HG02973 (cell line): ENCODE measurements around the gene THAP8.

ENCODE experiments used
- ATAC-seq: cut with Tn5 transposase; IDR thresholded peaks from one replicate; pipeline ENCODE4 v1.9.1; 2021; ENCODE audit warnings: moderate library complexity; ENCODE audit not compliant: unreplicated experiment

THAP8 gene

DNA sequence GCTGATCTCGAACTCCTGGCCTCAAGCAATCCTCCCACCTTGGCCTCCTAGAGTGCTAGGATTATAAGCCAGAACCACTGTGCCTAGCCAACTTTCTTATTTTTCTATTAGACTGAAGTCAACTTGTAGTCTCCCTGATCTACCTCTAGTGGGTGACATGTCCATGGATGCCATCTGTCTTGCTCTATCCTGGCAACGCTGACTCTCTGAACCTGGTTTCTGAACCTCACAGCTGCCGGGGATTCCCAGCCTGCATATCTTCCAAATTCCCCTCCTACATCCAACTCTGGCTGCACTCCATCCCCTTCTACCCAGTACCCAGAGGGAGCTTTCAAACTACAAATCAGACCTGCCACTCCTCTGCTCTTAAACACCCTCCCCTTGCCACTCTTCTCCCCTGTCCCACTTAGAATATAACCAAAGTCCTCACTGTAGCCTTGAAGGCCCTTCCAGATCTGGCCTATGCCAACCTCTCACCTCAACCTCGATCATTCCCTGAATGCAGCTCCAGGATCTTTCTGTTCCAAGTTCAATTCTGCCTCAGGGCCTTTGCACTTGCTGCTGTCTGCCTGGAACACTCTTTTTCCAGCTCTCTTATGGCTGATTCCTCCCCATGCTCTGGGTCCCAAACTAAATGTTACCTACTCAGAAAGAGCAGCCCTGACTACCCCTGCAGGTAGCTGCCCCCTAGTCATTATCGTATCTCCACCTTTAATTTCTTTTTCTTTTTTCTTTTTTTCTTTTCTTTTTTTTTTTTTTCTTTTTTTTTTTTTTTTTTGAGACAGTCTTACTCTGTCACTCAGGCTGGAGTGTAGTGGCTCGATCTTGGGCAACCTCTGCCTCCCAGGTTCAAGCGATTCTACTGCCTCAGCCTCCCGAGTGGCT is 23.6 kb downstream of the THAP8 start:
- ATAC-seq: no peak

DNA sequence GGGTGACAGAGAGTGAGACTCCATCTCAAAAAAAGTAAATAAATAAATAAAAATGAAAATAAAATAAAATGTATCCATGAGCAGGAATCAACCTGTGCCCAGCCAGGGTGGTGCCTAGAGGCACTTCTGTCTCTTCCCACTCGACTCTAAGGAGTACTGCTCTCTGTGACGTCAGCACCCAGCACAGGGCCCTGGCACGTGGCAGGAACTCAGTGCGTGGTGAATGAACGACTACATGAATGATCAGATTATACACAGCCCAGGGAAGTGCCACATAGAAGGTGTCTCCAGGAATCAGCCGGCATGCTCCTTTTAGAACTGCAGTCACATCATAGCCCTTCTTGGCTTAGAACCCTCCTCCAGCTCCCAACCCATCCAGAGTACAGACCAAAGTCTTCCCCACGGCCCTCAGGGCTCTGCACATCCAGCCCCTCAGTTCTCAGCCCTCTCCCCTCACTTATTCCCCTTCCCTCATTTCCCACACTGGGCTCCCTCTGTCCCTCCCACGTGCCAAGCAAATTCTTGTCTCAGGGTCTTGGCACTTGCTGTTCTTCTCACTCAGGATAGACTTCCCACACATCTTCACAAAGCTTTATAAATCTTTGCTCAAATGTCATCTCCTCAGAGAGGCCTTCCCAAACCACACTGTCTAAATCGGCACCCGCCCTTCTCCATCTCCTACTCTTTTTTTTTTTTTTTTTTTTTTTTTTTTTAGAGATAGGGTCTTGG is 25.6 kb downstream of the THAP8 start:
- ATAC-seq: no peak

DNA sequence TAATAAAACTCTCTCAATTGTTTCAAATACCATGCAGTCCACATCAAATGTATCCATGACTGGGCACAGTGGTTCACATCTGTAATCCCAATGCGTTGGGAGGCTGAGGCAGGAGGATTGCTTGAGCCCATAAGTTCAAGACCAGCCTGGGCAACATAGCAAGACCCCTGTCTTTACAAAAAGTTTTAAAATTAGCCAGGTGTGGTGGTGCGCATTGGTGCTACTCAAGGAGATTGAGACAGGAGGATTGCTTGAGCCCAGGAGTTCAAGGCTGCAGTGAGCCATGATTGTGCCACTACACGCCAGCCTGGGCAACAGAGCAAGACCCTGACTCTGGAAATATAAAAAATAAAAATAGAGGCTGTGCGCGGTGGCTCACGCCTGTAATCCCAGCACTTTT is 26.4 kb downstream of the THAP8 start:
- no peak for ATAC-seq

DNA sequence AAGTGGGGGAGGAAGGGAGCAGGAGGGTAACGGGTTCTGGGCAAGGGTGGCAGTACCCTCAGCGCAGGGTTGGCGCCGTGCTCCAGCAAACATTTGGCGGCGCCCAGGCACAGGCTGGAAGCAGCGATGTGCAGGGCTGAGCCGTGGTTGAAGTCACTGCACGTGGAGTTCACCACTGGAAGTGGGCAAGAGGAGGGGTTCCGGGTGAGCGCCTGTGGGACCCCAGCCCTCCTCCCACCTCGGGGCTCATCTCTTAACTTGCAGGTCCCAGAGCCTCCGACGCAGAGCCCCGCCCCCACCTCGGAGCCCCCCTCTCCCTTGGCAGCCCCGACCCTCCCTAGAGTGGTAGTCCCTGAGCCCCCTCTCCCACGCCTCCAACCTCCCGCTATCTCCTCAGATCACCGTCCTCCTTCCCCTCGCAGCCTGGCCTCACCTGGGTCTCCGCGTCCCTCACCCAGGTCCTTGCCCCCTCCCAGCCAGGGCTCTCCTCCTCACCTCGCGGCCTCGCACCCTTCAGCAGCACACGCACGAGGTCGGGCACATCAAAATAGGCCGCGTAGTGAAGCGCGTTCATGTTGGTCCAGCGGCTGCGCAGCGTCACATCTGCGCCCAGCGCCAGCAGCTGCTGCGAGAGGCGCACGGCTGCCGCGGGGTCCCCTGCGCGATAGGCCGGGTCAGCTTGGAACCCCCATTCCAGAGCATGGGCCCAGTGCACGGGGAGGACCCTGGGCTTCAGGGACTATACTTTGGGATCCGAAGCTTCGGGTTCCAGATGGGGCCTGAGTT is 27.8 kb downstream of the THAP8 start:
- no peak for ATAC-seq

DNA sequence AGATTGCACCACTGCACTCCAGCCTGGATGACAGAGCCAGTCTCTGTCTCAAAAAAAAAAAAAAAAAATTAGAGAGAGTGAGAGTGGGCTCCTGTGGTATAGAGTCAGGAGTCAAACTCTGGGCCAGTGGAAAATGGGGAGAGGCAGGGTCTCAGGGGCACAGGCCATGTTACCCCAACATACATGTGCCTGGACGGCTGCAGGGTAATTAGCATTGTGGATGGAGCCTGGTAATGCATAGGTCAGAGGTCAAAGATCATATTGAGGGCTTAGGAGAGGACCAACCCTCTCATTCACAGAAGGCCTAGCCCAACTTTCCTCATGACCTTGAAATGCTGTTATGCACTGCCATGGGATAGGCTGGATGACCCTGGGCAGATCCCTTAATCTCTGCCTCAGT is 28.5 kb downstream of the THAP8 start:
- ATAC-seq: no peak

DNA sequence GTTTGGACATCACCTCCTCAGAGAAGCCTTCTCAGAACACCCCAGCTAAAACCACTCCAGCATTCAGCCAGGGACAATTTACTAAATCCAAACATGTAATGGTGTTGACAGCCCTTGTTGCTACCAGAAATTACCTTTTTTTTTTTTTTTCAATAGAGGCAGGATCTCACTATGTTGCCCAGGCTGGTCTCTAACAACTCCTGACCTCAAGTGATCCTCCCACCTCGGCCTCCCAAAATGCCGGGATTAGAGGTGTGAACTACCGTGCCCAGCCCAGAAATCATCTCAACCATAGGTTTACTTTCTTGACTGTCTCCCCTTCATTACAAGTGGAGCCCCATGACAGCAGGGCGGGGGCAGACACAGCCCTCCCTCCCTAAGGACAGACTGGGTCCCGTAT is 30.7 kb downstream of the THAP8 start:
- no peak for ATAC-seq

DNA sequence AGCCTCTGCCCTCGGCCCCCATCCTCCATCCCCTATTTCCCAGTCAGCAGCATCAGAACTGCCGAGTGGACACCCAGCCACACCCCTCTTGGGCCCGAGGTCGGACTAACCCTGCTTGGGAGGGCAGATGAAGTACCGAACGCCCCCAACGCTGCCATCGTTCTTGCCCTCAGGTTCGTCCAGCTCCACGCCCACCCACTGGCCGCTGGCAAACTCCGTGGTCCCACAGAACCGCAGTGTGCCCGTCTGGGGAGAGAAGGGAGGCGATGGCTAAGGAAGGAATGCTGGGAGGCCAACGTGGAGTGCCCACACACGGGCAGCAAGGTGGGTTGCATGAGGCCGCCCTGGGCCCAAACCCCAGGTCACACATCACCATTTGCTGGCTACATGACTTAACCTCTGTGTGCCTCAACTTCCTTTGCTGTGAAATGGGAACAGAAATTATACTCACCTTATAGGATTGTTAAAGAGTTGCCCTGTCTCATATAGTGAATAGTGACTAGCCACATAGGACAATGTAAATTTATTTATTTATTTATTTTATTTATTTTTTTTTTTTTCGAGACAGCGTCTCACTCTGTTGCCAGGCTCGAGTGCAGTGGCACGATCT is 34.9 kb downstream of the THAP8 start:
- ATAC-seq: no peak

DNA sequence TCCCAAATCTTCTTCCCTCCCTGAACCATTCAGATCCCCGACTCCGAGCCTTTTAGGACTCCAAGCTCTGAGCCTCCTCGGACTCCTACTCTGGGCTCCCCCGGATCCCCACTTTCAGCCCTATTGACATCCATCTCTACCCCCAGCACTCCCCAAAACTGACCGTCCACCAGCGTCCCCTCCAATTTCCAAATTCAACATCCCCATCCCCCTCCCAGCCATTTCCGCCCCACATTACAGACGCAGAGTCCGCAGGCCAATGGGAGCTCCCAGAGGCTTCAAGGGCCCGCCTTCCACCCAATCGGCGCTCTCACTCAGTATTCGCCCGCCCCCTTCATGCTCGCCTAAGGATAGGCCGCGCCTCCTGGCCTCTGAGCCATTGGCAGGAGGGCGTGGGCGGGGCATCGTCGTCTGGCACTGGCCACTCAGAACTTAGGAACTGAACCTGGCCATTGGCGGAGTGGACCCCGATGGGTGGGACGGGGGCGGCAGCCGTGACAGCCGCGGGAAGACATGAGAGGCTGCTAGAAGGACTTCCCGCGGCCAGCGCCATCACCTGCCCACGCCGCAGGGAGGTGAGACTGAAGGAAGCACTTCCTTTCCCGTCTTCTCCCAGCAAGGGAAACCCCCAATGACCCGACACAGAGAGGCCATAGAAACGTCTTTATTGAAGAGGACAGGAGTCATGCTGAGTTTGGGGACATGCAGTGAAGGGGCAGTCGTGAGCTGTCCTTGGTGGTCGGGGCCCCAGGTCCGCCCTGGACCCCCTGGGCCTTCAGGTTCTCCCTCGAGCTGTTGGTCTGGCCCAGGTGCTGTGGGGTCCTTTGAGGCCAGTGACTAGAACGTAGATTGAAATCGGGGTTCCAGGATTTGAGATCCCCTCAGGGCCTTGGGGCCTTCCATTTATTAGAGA is 39.8 kb downstream of the THAP8 start, which contains the start of gene ALKBH6:
Gene ALKBH6 (minus strand): TSS at position 202 of the 913 bp plus-strand sequence. CDS start 816 bp downstream, outside the sequence.
- ATAC-seq: peak; percentile 85

DNA sequence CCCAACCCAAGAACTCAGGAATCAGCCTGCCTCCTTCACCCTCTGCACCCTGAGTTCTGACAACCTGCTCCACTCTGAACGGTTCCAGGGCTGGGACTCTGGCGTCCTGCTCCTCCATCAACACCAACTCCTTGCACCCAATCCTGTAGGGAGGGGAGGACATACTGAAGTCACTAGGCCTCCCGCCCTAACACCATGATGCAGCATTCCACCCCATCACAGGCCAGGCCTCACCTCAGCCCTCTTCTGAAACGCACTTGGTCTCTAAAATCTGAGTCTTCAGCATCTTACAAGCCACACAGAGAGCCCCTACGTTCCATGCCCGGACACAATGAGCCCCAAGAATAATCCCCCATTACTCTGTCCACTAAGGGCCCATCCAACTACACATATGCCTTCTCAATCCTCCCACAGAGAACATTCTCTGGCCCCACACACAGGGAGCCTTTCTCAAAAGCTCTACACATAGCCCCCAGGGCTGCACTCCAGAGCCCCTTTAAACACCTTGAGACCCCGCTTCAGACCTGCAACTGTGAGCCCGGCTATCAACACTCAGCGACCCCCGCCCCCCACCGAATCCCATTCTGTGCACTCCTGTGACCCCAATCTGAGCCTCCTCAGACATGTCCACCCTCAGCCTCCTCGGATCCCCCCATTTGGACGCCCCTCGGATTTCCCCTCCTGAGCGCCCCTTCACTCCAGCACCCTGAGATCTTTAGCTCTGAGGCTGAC is 40.6 kb downstream of the THAP8 start:
- no peak for ATAC-seq

DNA sequence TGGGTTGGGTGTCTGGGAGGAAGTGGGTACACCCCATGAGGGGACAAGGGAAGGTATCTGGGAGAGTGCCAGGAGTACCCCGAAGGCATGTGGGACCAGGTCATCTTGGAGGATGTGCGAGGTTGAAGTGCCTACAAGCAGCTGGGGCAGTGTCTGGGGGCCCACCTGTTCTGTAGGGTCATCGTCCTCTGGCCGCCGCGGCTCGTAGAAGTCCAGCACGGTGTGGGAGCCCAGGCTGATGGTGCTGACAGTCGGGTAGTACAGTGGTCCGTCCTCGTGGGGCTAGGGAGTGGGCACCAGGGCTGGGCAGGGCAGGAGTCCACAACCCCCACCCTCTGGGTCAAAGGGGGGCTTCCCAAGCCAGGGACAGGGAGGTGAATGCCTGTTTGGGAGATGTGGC is 43.7 kb downstream of the THAP8 start:
- no peak for ATAC-seq

DNA sequence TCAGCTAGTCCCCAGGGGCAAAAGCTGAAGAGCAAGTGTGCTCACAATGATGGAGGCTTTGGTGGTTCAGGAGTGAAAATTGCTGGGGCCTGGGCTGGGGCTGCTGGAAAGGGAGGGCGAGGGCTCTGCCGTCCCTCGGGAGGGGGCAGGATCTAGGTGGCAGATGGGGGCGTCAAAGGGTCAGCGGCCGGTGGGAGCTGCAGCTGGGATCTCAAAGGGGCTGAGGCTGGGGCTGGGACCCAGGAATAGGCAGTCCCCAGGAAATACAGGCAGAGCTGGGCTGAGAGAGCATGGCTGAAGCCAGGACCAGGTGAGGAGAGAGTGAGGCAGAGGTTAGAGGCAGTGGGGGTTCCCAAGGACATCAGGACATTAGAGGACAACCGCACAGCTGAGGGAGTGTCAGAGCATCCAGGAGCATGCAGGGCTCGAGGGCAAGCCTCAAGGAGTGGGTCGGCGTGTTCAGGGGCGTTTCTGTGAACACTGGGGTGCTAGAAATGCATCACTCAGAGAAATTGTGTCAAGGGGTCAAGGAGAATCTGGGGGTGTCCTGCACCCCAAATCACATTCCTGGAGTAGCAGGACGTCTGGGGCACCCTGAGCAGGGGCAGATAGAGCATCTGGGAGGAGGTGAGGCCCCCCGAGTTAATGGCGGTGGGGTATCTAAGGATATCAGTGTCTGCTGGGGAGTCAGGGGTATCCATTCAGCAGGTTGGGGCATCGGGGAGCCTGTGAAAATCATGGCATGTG is 44.3 kb downstream of the THAP8 start:
- ATAC-seq: no peak

DNA sequence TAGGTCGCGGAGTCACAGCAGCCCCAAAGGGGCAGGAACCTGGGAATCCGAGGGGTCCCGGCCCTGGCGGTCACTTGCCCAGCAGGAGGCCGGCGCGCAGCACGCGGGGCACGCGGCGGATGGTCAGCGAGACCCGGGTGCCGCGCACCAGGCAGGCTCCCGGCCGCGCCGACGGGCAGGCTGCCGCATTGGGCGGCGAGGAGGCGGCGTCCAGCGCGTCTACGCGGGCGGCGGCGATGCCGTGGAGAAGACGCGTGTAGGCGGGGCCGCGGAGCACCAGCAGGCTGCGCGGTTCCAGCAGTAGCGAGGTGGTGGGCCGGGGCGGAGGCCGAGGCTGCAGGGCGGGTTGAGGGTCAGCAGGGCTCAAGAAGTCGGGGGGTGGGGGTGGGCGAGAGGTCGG is 44.9 kb downstream of the THAP8 start:
- no peak for ATAC-seq

DNA sequence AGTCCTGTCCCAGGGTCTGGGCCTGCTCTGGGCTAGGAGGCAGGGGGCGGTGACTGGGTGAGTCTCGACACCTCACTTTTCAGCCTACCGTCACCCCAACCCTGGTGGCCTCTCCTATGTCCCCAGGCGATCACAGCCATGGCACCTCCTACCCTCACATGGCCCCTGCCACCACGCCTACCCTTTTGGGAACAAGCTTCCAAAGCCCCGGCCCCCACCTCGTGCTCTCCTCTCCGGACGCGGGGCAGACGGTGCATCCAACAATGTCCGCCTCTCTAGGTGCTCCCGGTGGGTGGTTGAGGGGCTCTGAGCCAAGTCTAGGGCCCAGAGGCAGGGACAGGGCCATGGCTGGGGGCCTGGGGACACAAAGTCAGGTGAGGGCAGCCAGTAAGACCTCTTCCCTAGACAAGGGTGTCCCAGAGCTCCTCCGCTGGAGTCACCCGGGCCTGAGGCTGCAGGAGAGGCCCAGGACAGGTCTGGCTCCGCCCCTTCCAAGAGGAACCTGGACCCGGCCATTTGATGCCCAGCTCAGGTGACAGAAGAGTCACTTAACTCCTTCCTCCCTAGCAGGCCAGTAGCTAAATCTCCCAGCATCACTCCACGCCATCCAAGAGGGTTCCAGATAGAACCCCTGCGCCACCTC is 45.6 kb downstream of the THAP8 start, which contains the start of gene SYNE4:
Gene SYNE4 (minus strand): TSS at position 478 of the 643 bp plus-strand sequence. CDS start 132 bp downstream, at position 346.
- ATAC-seq: no peak

DNA sequence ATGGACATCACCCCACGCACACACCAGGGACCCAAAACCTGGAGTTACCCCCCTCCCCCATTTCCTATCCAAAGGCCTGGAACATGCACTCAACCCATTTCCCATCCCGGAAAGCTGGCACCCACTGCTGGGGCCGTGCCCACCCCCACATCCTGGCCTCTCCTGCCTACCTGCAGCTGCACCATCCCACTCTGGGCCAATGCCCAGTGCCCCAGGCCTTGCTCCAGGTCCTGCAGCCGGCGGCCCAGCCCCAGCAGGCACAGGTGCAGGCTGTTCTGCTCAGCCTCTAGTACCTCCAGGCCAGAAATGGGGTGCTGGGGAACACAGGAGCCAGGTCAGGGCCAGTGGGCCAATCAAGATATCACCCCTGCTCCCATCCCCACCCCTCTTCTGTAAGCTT is 47.1 kb downstream of the THAP8 start:
- no peak for ATAC-seq

DNA sequence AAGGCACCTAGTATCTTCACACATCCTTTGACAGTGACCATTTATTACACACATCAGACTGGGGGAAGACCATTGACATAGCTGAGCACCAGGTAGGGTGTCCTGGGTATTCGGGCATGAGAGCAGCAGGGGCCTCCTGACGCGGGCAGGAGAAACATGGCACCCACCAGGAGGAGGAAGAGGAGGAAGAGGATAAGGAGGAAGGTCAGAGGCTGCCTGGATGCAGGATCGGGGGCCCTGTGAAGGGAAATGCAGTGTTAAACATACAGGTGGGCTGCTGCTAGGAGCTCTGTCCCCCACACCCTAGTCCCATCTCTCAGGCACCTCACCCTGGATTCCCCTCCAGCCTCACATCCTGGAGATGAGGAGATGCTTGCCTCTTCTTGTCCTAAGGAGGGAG is 50.8 kb downstream of the THAP8 start:
- no peak for ATAC-seq

DNA sequence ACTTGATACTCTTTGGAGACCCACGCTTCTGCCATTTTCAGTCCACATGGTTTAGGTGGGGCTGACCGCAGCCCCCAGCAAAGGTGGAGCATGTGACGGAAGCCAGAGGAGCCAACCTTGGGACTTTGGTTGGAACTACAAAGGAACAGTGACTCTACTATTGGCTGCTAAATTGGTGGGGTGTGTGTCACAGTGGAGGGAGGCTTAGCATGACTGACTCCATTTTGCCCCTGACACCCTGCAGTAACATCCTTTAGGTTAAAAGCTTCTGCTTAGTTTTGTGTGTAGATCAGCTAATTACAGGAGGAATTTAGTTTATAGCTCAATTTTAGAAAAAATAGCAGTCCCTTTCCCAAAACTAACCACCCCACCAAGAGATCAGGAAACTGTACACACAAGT is 52.5 kb downstream of the THAP8 start:
- no peak for ATAC-seq

DNA sequence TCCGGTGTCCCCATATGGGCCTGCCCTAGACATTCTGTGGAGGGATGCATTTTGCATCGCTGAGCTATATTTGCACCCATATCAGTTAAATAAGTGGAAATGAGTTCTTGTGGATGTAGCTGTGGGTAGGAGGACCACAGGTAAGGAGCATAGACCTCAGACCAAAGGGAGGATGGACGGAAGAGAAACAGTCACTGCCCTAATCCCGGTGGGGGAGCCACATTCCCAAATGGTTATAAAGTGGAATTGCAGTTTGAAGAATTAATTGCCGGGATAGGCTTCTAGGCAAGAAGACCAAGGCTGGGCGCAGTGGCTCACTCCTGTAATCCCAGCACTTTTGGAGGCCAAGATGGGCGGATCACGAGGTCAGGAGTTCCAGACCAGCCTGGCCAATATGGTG is 57.3 kb downstream of the THAP8 start:
- no peak for ATAC-seq
